ENCODE results near the gene ADARB2.

Gene ADARB2

DNA sequence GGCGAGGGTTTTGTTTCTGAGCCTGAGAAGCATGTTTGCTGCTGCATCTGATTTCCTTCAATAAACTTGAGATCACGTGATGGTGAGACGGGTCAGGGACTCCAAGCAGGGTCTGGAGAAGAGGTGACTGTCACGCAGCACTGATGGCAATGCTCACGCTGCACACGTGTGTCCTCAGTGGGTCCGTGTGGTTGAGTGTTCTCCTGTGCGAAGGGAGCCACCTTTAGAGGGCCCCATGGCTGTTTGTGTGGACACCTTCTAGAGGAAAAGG is 580.8 kb downstream of the ADARB2 start:
- no peak for DNase-seq

DNA sequence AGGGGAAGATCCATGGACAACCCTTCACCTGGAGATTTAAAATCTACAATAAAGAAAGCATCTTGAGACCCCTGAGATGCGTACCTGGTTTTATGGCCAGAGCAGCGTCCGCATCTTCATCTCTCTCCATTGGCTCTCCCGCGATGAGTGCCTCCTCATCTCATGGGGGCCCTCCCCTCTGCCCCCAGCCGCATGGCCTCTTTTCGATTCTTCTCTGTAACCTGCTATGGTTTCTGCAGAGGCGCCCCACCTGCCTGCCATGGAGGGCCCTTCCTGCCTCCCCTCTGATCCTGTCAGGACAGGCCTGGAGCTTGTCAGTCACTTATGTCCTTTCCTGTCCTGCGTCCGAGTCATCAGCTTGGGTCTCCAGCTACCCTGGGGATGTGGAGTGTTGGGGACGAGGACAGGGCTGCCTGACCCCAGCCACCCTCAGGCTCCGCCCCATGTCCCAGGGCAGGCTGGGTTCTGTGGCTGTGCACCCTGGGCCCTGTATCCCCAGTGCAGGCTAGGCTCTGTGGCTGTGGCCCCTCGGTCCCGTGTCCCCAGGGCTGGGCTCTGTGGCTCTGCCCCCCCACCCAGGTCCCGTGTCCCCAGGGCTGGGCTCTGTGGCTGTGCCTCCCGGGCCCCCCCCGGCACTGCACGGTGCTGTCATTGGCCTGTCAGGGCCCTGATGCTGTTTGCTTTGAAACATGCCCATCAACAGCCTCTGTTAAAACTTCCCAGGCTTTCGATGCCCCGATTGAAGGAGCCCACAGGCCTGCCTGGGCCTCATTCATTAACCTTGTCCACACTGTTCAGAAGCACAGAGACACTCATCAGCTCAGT is 581.3 kb downstream of the ADARB2 start:
- no peak for DNase-seq

DNA sequence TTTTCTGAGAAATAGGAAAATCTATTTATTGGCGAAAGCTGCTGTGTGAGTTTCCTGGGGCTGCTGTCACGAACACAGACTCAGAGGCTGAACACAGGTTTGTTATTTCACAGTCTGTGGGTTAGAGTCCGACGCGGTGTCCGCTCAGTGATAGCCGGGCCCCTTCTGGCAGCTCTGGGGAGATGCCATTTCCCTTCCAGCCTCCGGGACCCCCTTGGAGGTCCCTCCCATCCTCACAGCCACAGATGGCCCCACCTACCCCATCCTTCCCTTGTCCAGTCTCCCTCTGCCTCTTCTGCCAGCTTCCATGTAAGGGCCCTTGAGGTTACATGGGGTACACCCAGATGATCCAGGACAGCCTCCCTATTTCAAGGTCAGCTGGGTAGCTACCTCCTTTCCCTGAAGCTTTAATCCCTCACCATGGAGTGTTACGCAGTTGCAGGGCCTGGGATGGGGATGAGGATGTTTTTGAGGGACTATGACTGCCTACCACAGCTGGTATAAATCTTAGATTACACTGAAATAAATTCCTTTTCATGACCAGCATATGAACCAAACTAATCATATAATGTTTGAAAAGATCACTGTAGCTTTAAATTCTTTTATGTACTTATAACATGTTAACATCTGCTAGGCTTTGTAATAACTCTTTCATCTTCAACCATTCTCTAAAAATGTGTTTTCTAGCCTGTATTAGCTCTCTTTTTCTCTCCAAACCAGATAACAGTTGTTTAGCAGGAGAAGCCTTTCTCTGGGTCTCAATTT is 582.6 kb downstream of the ADARB2 start:
- DNase-seq = no peak

DNA sequence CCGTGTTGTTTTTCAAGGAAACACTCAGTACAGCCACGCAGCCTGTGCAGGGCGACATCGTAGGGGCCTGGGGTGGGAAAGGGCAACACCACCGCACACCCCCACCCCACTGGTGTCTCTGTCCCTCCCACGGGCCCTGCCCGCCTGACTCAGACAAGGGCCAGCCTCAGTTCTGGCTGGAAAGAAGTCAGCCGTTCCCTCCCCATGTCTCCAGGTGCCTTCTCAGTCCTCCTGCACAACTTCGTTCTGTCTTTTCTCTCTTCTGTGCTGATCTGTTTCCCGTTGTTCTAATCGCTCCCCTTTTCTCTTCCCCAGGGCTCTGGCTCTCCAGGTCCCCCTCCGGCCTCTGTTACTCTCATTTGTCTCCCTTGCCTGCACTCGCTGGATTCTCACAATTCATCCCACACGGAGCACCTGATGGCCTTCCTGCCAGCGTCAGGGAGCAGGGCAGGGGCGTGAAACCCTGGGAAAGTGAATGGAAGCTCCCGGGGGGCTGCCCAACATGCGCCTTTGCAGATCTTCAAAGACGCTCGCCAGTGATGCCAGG is 583.4 kb downstream of the ADARB2 start:
- no peak for DNase-seq

DNA sequence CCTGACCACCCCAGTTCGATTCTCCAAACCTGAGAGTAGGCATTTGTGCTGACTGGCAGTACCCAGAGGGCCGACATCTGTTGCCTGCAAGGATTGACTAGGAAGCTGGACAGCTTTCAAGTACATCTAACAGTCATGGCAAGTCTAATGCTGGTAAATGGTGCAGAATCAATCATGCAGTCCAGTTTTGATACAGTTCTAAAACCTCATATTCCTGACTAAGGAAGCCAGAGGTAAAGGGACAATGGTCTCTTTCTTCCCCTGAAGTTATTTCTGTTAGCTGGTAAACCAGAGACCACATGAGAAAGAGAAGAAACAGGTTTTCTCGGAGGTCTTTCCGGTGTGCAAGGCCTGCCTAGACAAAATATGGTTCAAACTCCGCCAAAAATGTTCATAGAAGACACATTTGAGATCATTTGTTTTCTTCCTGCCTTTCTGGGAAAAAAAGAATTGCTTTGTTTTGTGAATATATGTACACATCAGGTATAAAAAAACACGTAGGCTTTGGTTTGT is 584.0 kb downstream of the ADARB2 start:
- DNase-seq = no peak

DNA sequence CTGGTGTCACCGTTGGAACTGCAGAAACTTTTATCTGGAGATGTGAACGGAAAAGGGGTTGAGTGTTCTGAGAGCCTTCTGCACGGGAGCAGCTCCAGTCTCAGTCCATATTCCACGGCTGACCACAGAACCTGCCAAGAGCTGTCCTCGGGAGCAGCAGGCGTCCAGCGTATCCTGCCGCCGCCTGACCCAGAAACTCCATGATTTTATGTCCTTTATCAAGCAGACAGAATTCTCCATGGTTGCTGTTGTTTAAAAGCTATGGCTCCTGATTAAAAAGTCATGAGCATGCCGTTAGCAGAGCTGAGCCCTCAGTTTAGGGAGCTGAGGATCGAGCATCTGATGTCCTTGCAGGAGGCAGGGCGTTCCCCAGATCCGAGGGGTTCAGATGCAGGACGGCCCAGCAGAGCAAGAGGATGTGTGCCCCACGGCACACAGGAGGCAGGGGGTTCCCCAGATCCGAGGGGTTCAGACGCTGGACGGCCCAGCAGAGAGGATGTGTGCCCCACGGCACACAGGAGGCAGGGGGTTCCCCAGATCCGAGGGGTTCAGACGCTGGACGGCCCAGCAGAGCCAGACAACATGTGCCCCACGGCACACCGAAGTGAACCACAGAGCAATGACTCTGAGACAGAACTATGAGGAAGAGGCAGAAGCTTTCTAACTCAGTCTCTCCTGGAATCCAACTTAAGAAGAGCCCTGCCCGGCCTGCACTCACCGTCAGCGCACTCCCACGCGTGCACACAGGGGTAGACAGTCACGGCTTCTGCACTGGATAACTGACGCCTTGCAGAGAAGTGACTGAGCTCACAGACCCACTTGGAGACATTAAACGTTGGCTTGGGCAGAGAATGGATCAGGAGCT is 584.7 kb downstream of the ADARB2 start:
- no peak for DNase-seq

DNA sequence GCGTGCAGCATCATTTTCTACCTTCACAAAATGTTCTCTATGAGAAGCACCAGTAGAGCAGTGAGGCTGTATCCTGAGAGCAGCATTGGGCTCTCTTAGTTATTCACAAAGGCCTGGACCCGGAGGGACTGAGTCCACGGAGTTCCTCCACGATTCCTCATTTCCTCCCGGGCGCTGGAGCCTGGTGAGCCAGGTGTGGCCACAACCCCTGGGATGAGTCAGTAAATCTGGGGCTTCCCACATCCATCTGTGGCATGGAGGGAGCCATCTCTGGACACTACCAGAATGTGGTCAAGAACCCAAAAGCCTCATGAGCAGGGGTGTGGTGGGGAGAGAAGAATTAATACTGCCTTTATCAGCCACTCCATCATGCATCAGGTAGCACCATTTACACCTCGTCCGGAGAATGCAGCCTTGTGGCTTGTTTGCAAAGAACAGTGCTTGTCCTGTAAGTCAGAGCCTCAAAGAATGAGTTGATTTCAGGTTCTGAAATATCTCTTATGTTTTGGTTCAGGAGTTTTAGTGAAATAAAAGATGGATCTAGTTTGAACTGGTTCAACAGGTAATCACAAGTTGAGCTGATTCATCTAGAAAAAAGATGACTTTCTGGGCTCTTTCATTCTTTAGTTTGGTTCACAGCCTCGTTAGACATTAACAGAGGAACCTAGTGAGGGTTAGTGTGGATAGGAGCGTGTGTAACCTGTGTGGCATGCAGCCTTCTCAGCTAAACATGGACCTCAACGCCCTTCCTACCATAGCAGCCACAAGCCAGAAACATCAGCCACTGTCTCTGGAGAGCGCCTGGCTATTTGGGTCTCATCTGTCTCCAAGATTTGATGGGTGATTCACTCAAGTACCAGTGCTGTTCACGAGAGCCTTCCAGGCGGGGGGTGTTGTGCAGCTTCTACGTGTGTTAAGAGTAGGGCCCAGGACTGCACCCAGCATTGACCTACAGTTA is 586.0 kb downstream of the ADARB2 start:
- DNase-seq = no peak

DNA sequence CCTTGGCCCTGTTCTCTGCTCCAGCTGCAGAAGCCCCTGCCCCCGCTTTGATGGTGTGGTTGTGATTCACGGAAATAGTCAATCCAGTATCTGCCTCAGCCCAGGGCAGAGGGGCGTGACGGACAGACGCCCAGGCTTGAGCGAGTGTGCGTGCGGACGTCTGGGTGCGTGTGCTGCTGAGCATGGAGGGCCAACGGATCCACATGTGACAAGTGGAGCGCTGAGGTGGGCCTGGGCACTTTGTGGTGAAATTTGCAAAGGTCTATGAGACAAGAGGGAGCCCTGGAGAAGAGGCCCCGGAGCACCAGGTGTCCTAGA is 586.7 kb downstream of the ADARB2 start:
- no peak for DNase-seq

DNA sequence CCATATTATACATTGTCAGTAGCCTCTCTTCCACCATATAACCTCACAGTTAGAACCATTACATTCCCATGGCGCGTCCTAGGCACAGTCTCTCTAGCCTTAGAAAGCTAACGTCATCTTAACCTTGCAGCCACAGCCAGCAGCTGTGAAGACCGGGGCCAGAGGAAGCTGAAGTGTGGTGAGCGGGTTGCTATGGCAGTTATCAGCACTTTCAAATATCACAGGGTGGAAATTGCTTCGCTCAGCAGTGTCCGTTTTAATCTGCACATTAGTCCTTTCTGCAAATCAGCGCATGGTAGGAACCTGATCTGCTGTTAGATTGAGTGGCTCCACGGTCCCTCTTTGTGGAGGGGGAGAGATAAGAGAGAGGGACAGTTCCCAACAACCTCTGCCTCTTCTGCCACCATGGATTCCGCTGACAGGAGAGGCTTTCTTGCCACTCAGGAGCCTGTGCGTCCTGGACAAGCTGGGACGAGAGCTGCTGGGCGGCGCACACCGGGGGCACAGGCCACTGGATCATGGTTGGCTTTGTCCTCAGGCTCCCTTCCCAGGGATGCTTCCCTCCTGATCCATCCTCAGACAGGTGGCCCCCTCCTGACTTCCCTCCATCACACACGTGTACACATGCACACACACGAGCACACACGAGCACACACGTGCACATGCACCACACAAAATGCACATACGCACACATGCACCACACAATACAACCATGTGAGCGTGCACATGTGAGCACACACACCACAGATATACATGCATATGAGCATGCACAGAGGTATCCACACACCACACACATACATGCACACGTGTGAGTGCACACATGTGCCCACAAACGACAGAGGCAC is 587.3 kb downstream of the ADARB2 start:
- no peak for DNase-seq

DNA sequence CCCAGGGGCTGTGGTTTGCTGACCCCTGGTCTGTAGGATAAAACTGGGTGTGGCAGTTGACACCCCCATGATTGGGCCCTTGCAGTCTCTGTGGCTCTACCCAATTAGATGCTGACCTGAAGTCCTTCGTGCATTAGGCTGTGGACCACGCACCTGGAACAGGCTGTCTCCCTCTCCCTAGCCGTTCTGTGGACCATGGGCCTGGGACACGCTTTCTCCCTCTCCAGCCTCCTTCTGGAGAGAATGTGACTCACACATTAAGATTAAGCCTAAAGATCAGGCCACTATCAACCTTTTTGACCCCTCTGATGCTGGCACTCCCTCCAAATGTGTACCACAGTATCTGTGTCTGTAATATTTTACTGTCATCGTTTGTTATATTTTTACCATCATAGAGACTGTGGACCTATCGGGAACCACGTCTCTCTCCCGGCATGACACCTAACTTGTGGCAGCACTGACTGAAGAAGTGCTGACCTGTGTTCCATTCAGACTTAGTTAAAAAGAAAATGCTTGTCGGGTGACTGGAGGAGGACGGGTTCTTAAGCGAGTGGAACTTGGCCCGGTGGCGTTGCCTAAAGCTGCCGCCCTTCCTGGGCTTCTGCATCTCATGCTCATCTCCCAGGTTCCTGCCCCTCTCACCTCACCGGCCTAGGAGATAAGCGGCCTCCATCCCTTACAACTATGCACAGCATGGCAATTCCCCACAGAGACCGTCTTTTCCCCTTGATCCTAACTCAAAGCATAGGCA is 588.3 kb downstream of the ADARB2 start:
- no peak for DNase-seq

DNA sequence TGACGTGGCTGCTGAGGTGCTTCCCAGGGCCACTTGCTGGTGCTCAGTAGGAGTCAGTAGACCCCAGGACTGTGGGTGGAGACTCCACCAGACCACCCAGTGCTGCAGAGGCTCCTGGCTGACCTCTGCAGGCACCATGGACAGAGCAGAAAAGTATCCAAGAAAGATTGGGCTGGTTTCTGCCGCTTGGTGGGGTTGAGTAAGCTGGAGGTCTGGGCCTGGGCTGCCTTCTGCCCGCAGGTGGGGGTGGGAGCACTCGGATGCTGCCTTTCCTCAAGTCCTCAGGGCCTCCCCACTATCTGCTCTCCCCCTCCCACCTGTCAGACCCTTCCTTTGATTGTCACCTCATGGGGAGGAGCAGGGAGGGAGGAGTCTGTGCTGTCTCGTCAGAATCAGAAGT is 589.5 kb downstream of the ADARB2 start:
- DNase-seq = no peak

DNA sequence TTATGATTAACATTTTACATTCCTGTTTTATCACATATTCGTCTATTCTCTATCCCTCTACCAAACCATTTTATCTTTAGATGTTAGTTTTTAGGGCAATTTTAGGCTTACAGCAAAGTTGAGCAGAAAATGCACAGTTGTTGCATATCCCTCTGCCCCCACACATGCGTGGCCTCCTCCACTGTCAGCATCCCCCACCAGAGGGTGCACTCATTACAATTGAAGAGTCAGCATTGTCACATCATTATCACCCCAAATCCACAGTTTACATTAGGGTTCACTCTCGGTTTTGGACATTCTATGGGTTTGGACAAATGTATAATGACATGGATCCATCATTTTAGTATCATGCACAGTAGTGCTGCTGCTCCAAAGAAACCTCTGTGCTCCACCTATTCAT is 594.7 kb downstream of the ADARB2 start:
- DNase-seq = no peak

DNA sequence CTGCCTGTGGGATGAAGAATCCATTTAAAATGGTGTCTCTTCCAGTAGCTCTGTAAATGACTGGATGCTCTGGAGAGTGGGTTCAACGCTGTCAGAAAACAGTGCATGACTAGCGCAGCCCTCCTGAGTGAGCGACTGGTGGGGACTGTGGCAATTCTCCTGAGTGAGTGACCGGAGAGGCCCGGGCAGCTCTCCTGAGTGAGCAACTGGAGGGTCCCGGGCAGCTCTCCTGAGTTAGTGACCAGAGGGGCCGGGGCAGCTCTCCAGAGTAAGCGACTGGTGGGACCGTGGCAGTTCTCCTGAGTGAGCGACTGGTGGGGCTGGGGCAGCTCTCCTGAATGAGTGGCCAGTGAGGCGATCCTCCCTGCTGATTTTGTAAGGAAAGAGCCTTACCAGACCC is 595.6 kb downstream of the ADARB2 start:
- no peak for DNase-seq

DNA sequence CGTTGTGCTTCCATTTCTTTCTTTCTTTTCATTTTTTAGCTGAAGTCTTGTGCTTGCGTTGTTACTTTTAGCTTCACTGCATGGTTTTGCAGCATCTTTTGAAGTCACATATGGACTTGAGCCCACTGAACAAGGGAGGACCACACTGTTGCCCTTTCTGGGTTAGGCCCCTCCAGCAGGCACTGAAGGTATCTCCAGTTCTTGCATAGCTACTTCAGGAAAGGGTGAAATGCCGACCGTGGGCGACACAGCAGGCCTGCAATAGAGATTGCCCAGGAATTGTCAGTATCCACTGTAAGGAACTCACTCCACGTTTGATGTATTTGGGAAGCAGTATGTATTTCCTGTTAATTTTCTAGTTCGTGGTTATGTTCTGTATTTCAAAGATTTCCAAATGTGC is 596.1 kb downstream of the ADARB2 start:
- DNase-seq = no peak

DNA sequence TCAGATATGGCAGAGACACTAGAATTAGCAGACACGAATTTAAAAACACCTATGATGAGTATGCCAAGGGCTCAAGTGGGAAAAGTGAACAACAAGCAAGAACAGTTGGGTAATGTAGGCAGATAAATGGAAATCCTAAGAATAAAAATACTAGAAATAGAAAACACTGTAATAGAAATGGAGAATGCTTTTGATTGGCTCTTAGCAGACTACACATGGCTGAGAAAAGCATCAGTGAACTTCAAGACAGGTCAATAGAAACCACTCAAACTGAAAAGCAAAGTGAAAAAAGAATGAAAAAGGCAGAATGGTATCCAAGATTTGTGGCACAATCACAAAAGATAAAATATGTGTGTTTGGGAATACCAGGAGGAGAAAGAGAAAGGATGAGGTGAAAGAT is 598.8 kb downstream of the ADARB2 start:
- DNase-seq = no peak

DNA sequence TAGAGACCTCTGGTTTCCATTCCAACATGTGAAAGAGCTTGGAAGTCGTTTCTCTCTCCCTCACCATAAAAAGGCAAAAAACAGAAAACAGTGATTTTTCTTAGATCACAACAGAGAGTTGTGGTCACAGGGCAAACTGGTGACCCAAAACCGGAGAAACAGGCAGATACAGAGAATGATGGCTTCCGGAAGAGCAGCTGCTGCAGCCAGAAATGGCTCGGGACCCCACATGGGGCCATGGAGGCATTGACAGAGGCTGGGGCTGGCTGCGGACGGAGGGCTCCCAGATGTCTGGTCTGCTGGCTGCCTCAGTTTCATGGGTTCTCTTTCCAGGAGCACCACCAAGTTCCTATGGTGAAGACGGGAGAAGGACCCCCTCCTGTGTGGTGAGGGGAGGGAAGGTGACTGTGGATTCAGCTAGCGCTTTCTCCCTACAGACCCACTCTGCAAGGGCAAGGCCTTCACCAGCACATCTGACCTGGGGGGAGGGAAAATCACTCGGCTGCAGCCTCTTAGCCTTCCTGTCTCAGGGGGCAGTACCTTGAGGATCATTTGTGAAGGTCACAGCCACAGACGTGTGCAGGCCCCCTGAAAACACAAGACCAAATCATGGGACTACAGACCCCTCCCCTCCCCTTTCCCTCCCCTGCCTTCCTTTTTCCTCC is 599.7 kb downstream of the ADARB2 start:
- DNase-seq = no peak

DNA sequence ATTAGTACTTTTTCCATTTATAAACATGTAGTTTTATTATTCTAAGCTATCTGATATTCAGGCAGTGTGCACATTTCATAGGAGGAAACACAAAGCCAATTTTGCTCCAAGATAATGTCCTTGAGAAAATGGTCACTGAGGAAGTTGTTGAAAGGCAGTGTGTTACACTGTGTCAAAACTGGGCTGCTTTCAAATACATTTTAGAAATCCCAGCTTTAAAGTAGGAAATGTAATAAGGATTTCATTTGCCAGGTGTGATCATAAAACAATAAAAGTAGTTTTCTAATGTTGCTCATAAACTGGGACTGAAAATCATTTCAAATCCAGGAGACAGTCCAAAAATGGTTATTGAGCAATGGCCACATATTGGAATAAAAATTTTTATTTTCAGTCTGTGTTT is 601.1 kb downstream of the ADARB2 start:
- no peak for DNase-seq

DNA sequence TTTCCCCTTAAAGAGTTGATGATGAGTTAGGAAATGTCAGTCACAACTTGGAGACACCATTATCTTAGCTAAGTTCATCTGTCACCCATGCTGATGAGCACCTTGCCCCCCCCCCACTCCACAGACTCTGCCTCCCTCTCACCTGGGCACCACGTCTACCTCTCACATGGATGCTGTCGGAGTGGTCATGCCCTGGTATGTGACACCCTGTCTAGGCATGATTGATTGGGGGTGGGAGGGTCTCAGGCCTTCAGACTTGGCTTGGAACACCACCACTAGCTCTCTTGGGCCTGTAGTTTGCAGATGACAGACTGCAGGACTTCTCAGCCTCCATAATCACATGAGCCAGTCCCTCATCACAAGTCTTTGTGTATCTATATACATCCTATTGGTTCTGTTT is 603.2 kb downstream of the ADARB2 start:
- no peak for DNase-seq

DNA sequence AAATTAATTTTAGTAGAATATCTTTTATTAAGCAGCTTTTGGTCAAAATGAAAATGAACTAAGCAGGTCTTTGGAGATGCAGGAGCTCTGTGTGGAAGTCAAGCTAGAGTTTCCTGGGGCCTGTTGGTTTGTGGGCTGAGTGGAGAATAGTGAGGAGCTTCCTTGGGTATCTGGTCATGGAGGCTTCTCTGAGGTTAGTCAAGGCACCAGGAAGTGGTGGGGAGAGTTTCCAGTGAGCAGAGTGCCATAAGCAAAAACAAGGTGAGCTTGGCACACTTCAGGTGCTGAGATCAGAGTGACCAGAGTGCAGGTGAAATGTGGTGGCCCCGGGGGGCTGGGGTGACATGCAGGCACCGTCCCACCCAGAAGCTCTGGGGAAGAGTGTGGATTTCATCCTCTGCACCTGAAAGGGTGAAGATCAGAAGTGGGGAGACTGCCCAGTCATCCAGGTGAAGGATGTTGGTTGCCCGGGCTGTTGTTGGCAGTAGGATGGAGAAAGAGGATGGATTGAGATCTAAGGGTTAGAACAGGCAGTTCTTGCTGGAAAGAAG is 603.8 kb downstream of the ADARB2 start:
- no peak for DNase-seq

DNA sequence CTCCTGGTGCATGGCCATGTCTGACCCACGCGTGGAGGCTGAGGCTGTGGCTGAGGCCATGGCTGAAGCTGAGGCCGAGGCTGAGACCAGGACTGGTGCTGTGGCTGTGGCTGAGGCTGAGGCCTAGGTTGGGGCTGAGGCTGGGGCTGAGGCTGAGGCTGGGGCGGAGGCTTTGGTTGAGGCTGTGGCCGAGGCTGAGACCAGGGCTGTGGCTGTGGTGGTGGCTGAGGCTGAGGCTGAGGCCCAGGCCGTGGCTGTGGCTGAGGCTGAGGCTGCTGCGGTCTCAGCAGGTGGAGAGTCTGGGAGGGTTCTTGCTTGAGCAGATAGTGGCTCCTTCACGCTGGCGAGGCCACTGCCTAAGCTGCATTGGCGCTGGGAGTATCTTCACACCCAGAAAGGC is 604.7 kb downstream of the ADARB2 start:
- no peak for DNase-seq
